HG02610 (cell line): ENCODE measurements around the gene ZEB2.

Source experiments
- ATAC-seq: cut with Tn5 transposase; IDR thresholded peaks from one replicate; pipeline ENCODE4 v1.9.1; 2021; ENCODE audit warnings: mild to moderate bottlenecking, moderate library complexity; ENCODE audit not compliant: unreplicated experiment

The ZEB2 gene

GRCh38 chr2:144529841-144530240, 9.9 kb upstream of the ZEB2 start:
- no peak for ATAC-seq

- no peak for ATAC-seq
These were observed 8.2 kb upstream of the ZEB2 start for GRCh38 chr2:144528108-144528507.

- ATAC-seq: no peak
These were observed 6.9 kb upstream of the ZEB2 start for GRCh38 chr2:144526831-144527230.

GRCh38 chr2:144524118-144525009, 4.4 kb upstream of the ZEB2 start:
- ATAC-seq: no peak

GRCh38 chr2:144523596-144524117, 3.7 kb upstream of the ZEB2 start:
- no peak for ATAC-seq

GRCh38 chr2:144522897-144523595, 3.1 kb upstream of the ZEB2 start:
- ATAC-seq: no peak

GRCh38 chr2:144522176-144522896, 2.4 kb upstream of the ZEB2 start:
- ATAC-seq: no peak

GRCh38 chr2:144521686-144522085, 1.8 kb upstream of the ZEB2 start:
- no peak for ATAC-seq

GRCh38 chr2:144520756-144521487, 1.0 kb upstream of the ZEB2 start:
- ATAC-seq: no peak

- ATAC-seq: no peak
These were observed 354 bp downstream of the ZEB2 start for GRCh38 chr2:144519597-144519933.

- peak; percentile 42 for ATAC-seq
These were observed 947 bp downstream of the ZEB2 start for GRCh38 chr2:144518748-144519596.

- ATAC-seq: no peak
These were observed 1.8 kb downstream of the ZEB2 start for GRCh38 chr2:144517866-144518747.

GRCh38 chr2:144516981-144517865, 2.7 kb downstream of the ZEB2 start:
- ATAC-seq: peak; percentile 81

- peak; percentile 14 for ATAC-seq
These were observed 3.4 kb downstream of the ZEB2 start for GRCh38 chr2:144516411-144516980.

GRCh38 chr2:144515696-144516410, 4.1 kb downstream of the ZEB2 start:
- no peak for ATAC-seq

- no peak for ATAC-seq
These were observed 4.7 kb downstream of the ZEB2 start for GRCh38 chr2:144515099-144515695.
